Psoas muscle (tissue), 8 donors: ENCODE measurements around the gene PIF1. TPM values are rescaled to one million over a fixed set of nuclear protein-coding genes. Genes with fewer than 3 reads are reported as not detected.
A peak's percentile ranks its signal among the peaks of the same experiment; 100 is the strongest.

Experiments
- ATAC-seq, 4 donors: fragments of 200-7000 bp; cut with Tn5 transposase; one replicate each; pipeline ENCODE4 v1.9.1; 2020; ENCODE audit warnings: moderate library complexity in 3 of 4, mild to moderate bottlenecking in 2 of 4
- DNase-seq, 2 donors: peaks; one replicate each; pipeline ENCODE4 v3.0.0-alpha.2; 2020
- H3K27ac ChIP-seq: fragments of 200-600 bp; one replicate; pipeline ENCODE4 v1.8.0; 2022
- H3K27me3 ChIP-seq, 3 donors: fragments of 200-600 bp in 1 of 3; one replicate each; pipeline versions ENCODE4 v1.6.1 to v1.8.0; 2013 to 2022; ENCODE audit warnings: low read length in 2 of 3, mild to moderate bottlenecking in 2 of 3, moderate library complexity in 1 of 3; ENCODE audit not compliant: insufficient read depth in 3 of 3
- H3K36me3 ChIP-seq, 2 donors: fragments of 200-600 bp in 1 of 2; one replicate each; pipeline versions ENCODE4 v1.6.1 to v1.8.0; 2013 to 2022; ENCODE audit warnings: low read depth in 1 of 2, mild to moderate bottlenecking in 1 of 2, moderate library complexity in 1 of 2; ENCODE audit not compliant: insufficient read depth in 1 of 2
- H3K4me1 ChIP-seq: fragments of 200-600 bp; one replicate; pipeline ENCODE4 v1.8.0; 2022
- H3K4me3 ChIP-seq: fragments of 200-600 bp; one replicate; pipeline ENCODE4 v1.8.0; 2022; ENCODE audit warnings: mild to moderate bottlenecking
- H3K9me3 ChIP-seq: fragments of 200-600 bp; one replicate; pipeline ENCODE4 v1.8.0; 2022
- CTCF ChIP-seq: fragments of 200-600 bp; IDR thresholded peaks from one replicate; pipeline ENCODE4 v1.8.0; 2022; ENCODE audit warnings: antibody characterized with exemption
- WGBS, 3 donors: extraction: QIAGEN DNeasy Blood & Tissue Kit; methylation state at CpG; one replicate each; pipeline versions ENCODE4 v1.1.6 to v1.1.7; 2013; 5-methylcytosine and 5-hydroxymethylcytosine counted together
- intact Hi-C, 2 donors: fragments of 100-400 bp; cut with DNase I; formaldehyde crosslinking; loops; one replicate each; pipeline versions ENCODE4 v1.11.0 to v1.14.2; 2022
- polyA plus RNA-seq, 3 donors: library from polyadenylated mRNA; stranded (reverse); fragments of 200-250 nt; gene quantifications; one replicate each; pipeline ENCODE4 v1.2.3, GENCODE V29; 2013
- total RNA-seq, 4 donors: library from RNA; stranded (reverse); fragmentation: NEBNext Ultra II Directional in 2 of 4; extraction: Animal tissue kit (Norgen Biotek cat#: 25700) in 2 of 4; gene quantifications; one replicate each; pipeline versions ENCODE4 v1.2.1 to v1.2.4, GENCODE V29; 2021 to 2023
- donor health status: healthy with polysubstance abuse.
- donor health status: DM: no; HTN: no; CAD: no; lungs with moderate emphysema.
- donor health status: Bipolar disorder and iron deficiency.
- donor health status: healthy.
- donor health status: DM: yes; HTN: yes; CAD: no.
- donor health status: DM: no; HTN: no; CAD: no.
- donor health status: DM: no; HTN: no; CAD: no.
- donor health status: DM: yes; HTN: yes; CAD: no.

The PIF1 gene
- total and polyA plus RNA-seq, 7 donors, result 0.24 to 0.52 (median 0.36) TPM

- DNase-seq (no peak), ATAC-seq (peak in 1 of 4 donors; percentile 11)
- H3K9me3 ChIP-seq, result no peaks in the 10 kb centered on the region
- no peak overlapping the region for H3K4me3 ChIP-seq
- intact Hi-C loops, result no loop called here
- TF ChIP-seq CTCF, result no peak
- no peaks in the 10 kb centered on the region for H3K27me3 ChIP-seq
- peaks cover 0 to 21% of the 10 kb centered on the region in 2 donors for H3K36me3 ChIP-seq
- WGBS, 3 donors, result 68 to 76% (median 74%) methylated on average over 12 of the region's 12 CpGs
- no peak overlapping the region for H3K27ac ChIP-seq
- H3K4me1 ChIP-seq, result no peaks in the 10 kb centered on the region
Observed at GRCh38 chr15:64865126-64865997, 39.9 kb upstream of the PIF1 start.

GRCh38 chr15:64864068-64864467, 38.6 kb upstream of the PIF1 start:
- 46 to 75% (median 70%) methylated on average over 1 of the region's 1 CpG for WGBS, 3 donors

GRCh38 chr15:64862408-64862807, 37.0 kb upstream of the PIF1 start:
- WGBS, 3 donors, result 78 to 100% (median 87%) methylated on average over 1 of the region's 1 CpG
- Histone ChIP-seq H3K27me3 (no peaks in the 10 kb centered on the region), H3K36me3 (peaks cover 0 to 27% of the 10 kb centered on the region in 2 donors), H3K9me3 (no peaks in the 10 kb centered on the region), H3K4me1 (peaks cover 3% of the 10 kb centered on the region), H3K4me3 (no peak overlapping the region), H3K27ac (no peak overlapping the region)
- DNase-seq, result no peak
- no peak for TF ChIP-seq CTCF
- intact Hi-C loops, result no loop called here
- no peak for ATAC-seq

More at GRCh38 chr15:64864068-64864467, 38.6 kb upstream of the PIF1 start:
- Histone ChIP-seq H3K4me1 (no peaks in the 10 kb centered on the region), H3K27me3 (no peaks in the 10 kb centered on the region), H3K36me3 (peaks cover 0 to 27% of the 10 kb centered on the region in 2 donors), H3K9me3 (no peaks in the 10 kb centered on the region), H3K4me3 (no peak overlapping the region), H3K27ac (no peak overlapping the region)
- DNase-seq, result no peak
- peak in 3 of 4 donors; percentile 36 to 43 (median 41) for ATAC-seq
- intact Hi-C loops, result no loop called here
- no peak for TF ChIP-seq CTCF

DNA sequence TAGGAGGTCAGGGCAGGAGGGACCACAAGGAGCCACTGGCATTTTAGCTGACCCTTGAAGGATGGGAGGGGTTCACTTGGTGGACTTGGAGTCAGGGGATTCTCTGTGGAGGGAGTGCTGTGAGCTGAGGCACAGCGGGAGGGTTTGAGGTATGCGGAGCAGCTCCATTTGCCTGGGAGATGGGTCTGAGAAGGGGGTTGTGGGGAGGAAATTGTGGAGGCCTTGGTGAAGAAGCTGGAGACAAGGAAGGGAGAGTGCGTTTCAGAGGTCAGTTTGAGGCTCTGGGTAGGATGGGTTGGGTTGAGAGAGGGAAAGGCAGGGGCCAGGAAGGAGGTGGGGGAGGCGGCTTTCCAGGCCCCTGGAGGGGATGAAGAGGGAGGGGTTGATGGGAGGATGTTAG, 36.5 kb upstream of the PIF1 start:
- Histone ChIP-seq H3K4me3 (no peak overlapping the region), H3K36me3 (peaks cover 0 to 27% of the 10 kb centered on the region in 2 donors)

More for the DNA sequence above, 36.5 kb upstream of the PIF1 start:
- WGBS, 3 donors, result 85 to 90% (median 88%) methylated on average over 4 of the region's 4 CpGs
- Histone ChIP-seq H3K9me3 (no peaks in the 10 kb centered on the region), H3K4me1 (peaks cover 7% of the 10 kb centered on the region), H3K27ac (no peak overlapping the region), H3K27me3 (no peaks in the 10 kb centered on the region)
- intact Hi-C loops, result no loop called here
- DNase-seq (no peak), ATAC-seq (no peak)
- TF ChIP-seq CTCF, result no peak
